Effector CD4-positive, alpha-beta T cell (primary cell): ENCODE measurements around the gene ARF6.
A peak's percentile ranks its signal among the peaks of the same experiment; 100 is the strongest.
"Not testable (repeated sequence)": the region's sequence is repeated elsewhere in the genome, so short reads cannot be mapped to it uniquely, and the experiment has no call there.

Experiments
- DNase-seq: peaks from one replicate; pipeline ENCODE4 v3.0.0-alpha.2; 2020

ARF6 gene

DNA sequence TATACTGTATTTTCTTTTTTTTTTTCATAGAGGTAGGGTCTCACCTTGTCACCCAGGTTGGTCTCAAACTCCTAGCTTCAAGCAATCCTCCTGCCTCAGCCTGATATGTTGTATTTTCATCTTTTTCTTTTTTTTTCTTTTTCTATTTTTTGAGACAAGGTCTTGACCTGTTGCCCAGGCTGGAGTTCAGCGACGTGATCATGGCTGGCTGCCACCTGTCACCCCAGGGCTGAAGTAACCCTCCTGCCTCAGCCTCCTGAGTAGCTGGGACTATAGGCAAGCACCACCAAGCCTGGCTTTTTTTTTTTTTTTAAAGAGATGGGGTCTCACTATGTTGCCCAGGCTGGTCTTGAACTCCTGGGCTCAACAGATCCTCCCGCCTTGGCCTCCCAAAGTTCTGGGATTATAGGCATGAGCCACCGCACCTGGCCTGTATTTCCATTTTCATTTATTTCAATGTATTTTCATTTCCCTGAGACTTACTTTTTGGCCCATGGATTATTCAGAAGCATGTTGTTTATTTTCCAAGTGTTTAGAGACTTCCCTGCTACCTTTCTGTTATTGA lies 16.2 kb upstream of the ARF6 start:
- DNase-seq: no peak

GRCh38 chr14:49879646-49880204 lies 13.2 kb upstream of the ARF6 start:
- peak; percentile 35 for DNase-seq

DNA sequence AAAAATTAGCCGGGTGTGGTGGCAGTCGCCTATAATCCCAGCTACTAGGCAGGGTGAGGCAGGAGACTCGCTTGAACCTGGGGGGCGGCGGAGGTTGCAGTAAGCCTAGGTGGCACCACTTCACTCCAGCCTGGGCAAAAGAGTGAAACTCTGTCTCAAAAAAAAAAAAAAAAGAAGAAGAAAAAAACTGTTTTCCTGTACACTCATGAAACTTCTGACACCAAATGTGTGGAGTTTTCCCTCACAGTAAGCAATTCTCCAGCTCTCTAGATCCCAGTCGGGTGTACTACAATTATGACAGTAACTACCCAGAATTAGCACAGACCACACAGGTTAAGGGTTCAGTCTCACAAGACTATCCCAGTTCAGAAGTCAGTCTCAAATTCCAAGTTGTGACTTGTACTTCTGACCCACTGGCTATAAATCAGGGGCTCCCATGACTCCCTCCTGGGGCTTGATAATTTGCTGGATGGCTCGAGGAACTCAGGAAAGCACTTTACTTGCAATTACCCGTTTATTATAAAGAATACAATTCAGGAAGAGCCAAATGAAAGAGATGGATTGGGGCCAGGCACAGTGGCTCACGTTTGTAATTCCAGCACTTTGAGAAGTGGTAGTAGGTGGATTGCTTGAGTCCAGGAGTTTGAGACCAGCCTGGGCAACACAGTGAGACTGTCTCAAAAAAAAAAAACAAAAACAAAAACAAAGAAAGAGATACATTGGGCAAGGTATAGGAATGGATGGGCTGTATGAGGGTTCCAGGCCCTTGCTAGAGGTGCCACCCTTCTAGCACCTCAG lies 12.4 kb upstream of the ARF6 start:
- no peak for DNase-seq

DNA sequence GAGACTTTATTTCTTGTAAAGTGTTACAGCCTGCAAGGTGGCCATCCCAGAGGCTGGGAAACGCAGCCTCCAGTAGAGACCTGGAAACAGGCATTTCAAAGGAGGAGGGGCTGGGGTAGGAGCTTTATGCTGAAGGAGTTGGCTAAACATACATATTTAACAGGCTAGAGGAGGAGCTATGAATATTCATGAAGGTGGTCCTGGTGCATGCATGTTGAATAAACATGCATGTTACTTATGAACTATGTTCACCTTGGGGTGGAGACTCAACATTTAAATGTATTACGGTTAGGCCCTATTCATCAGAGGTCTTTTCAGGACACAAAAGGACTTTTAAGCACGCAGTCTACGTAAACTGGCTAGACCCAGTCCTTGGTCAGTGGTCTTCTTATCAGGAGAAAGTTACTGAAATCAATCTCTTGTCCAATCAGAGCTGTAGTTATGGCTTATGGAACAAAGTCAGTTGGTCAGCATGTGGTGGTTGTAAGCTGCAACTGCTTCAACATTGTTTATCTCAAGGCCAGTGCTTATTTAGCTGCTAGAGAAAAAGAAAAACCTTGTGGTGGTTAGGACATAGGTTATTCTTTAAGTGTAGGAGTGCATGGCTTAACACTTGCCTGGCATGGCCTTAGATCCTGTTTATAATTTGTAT lies 11.4 kb upstream of the ARF6 start:
- no peak for DNase-seq

DNA sequence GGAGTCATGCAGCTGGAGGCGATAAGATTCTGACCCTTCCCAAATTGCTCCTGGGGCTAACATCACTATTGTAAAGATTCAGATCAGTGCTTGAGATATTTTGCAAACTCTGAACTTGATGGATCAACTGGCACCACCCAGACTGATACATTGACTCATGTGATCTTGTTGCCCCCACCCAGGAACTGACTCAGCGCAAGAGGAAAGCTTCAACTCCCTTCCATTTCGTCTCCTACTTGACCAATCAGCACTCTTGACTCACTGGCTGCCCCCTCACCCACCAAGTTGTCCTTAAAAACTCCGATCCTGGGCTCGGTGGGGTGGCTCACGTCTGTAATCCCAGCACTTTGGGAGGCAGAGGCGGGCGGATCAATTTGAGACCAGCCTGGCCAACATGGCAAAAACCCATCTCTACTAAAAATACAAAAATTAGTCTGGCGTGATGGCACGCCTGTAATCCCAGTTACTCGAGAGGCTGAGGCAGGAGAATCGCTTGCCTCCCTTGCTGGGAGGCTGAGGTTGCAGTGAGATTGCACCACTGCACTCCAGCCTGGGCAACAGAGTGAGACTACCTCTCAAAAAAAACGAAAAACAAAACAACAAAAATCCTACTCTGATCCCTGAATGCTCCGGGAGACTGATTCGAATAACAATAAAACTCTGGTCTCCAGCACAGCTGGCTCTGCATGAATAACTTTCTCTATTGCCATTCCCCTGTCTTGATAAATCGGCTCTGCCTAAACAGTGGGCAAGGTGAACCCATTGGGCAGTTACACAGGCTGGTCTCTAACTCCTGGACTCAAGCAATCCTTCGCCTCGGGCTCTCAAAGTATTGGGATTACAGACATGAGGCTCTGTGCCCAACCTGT lies 9.8 kb upstream of the ARF6 start:
- no peak for DNase-seq

DNA sequence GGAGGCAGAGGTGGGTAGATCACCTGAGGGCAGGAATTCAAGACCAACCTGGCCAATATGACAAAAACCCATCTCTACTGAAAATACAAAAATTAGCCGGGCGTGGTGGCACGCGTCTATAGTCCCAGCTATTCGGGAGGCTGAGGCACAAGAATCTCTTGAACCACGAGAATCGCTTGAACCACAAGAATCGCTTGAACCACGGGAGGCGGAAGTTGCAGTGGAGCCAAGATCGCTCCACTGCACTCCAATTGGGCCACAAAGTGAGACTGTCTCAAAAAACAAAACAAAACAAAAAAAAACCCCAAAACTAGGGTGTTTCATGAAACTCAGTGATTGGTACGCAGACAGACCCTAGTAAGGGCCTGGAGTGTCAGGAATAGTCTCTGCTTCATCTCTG lies 6.4 kb upstream of the ARF6 start:
- DNase-seq: no peak

DNA sequence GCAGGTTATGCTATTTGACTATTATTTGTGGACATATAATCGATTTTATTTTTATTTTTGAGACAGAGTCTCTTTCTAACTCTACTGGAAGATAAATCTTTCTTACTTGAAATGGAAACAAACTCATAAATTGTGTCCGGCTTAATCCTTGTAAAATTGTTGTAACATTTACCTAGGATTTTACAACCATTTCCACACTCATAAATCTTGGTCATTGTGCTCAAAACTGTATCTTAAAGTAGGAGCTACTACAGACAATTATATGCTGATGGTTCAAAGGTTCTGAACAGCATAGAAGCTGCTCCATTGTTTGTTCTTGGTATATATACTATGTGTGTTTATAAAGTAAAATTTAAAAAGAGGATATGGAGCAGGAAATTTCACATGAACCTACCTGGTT lies 4.6 kb upstream of the ARF6 start:
- DNase-seq: no peak

GRCh38 chr14:49892301-49892635 lies 614 bp upstream of the ARF6 start:
- peak; percentile 34 for DNase-seq

GRCh38 chr14:49893309-49894213 lies 679 bp downstream of the ARF6 start:
- DNase-seq: peak; percentile 62

- DNase-seq: not testable (repeated sequence)
These were observed 1.6 kb downstream of the ARF6 start for GRCh38 chr14:49894214-49895107.

DNA sequence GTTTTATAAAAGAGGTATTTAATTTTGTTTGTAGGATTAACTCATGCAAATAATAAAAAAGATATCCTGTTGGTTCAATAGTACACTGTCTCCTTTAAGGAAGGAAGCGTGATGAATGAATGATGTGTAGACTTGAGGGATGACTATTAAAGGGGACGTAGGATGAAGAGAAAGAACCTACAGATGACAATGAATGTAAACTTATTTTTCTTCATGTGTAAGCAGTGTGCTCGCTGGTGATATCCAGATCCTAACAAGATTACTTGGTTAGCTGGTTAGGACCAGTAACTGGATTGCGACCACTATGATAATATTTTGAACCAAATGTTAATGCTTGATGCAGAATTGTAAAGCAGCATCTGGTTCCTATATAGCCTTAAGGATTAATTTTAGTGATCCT lies 2.6 kb downstream of the ARF6 start:
- no peak for DNase-seq

DNA sequence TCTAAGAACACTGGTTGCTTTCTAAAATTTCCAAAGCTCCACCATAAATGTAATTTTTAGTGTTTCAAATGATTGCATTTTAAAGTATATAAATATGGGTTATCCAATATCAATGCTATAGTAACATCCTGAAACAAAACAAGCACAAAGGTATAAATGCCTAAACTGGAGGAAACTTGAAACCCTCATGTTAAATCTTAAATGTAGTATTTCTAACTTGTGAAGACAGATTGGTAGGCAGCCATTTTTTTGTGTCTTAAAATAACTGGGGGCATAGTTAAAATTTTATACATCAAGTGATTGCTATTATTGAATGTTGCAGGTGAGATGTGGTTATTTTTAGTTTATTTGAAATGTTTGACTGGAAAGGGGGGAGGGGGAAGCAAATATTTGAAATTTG lies 3.4 kb downstream of the ARF6 start:
- DNase-seq: not testable (repeated sequence)

- no peak for DNase-seq
These were observed 4.1 kb downstream of the ARF6 start for GRCh38 chr14:49896966-49897365.

- DNase-seq: no peak
These were observed 4.5 kb downstream of the ARF6 start for GRCh38 chr14:49897414-49897813.

- DNase-seq: no peak
These were observed 5.1 kb downstream of the ARF6 start for GRCh38 chr14:49897965-49898364.

DNA sequence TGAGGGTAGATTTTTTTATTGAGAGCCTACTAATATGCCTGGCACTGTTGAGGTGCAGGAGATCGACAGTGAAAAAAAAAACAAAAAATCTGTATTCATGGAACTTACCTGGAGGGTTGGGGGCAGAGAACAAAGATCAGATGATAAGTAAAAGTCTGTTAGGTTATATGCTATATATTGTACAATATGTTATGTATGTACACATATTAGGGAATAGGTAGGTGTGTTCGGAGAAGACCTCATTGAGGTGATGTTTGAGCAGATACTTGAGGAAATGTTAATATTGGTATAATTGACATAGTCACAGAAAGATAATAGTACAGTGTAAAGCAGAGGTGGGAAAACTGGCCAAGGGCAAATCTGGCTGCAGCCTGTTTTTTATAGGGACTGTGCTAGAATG lies 5.6 kb downstream of the ARF6 start:
- DNase-seq: no peak

DNA sequence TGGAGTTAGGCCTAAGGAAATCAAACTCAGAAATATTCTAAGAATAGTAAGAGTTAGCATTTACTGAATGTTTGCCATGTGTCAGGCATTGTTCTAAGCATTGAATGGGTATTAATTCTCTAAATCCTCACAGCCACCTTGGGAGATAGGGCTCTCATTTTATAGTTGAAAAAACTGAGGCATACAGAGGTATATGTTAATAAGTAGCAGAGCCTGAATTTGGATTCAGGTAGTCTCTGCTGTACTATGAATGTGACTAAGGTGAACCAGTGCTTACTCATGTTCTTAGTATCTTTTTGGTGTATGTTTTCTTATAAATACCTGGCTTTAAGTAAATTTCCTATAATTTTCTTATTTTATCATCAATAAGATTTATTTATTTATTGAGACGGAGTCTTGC lies 8.1 kb downstream of the ARF6 start:
- no peak for DNase-seq

GRCh38 chr14:49902679-49903246 lies 9.9 kb downstream of the ARF6 start:
- not testable (repeated sequence) for DNase-seq

GRCh38 chr14:49904270-49904669 lies 11.4 kb downstream of the ARF6 start:
- DNase-seq: no peak

DNA sequence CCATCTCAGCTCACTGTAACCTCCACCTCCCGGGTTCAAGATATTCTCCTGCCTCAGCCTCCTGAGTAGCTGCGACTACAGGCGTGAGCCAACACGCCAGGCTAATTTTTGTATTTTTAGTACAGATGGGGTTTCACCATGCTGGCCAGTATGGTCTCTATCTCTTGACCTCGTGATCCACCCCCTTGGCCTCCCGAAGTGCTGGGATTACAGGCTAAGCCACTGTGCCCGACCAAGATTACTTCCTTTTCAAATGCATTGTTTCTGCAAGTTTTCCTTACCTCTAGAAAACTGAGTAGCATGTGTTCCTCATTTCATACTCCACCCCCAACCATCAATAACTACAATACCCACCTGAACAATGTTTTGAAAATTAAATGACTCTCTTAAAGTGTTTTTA lies 13.1 kb downstream of the ARF6 start:
- no peak for DNase-seq
